SK-N-SH treated with all-trans-retinoic acid at 6 μM for 48 hours (cell line): ENCODE results near the gene IL10RA.

Experiments used
- ARNTL ChIP-seq: fragments of 450-650 bp; formaldehyde crosslinking; IDR thresholded peaks from 2 replicates; pipeline ENCODE4 v1.5.0; 2020; ENCODE audit warnings: low read depth, mild to moderate bottlenecking, moderate library complexity, borderline replicate concordance
- BACH2 ChIP-seq: fragments of 250-450 bp; sonication (Bioruptor Pico); IDR thresholded peaks from 2 replicates; pipeline ENCODE4 v1.9.0; 2021; ENCODE audit warnings: mild to moderate bottlenecking, borderline replicate concordance
- CSDC2 ChIP-seq: fragments of 250-450 bp; sonication (Bioruptor Pico); IDR thresholded peaks from 2 replicates; pipeline ENCODE4 v1.5.0; 2020; ENCODE audit warnings: mild to moderate bottlenecking, moderate library complexity
- OSR1 ChIP-seq: fragments of 250-450 bp; sonication (Bioruptor Pico); IDR thresholded peaks from 2 replicates; pipeline ENCODE4 v1.8.0; 2022; ENCODE audit warnings: moderate library complexity, mild to moderate bottlenecking, inconsistent platforms
- RARB ChIP-seq: fragments of 250-450 bp; sonication (Bioruptor Pico); IDR thresholded peaks from 2 replicates; pipeline ENCODE4 v1.8.0; 2021; ENCODE audit warnings: mild to moderate bottlenecking, moderate library complexity
- TSHZ2 ChIP-seq: fragments of 250-450 bp; sonication (Bioruptor Pico); IDR thresholded peaks from 2 replicates; pipeline ENCODE4 v1.5.0; 2020; ENCODE audit warnings: mild to moderate bottlenecking, moderate library complexity
- ZFP30 ChIP-seq: fragments of 450-650 bp; formaldehyde crosslinking; IDR thresholded peaks from 2 replicates; pipeline ENCODE4 v1.5.0; 2022; ENCODE audit warnings: mild to moderate bottlenecking, moderate library complexity
- ZNF565 ChIP-seq: fragments of 450-650 bp; formaldehyde crosslinking; conservative IDR thresholded peaks from 2 replicates; pipeline ENCODE4 v1.5.0; 2020; ENCODE audit warnings: low read depth, mild to moderate bottlenecking, moderate library complexity
- ZNF70 ChIP-seq: fragments of 450-650 bp; formaldehyde crosslinking; IDR thresholded peaks from 2 replicates; pipeline ENCODE4 v1.5.0; 2020; ENCODE audit warnings: mild to moderate bottlenecking, moderate library complexity
- ZNF8 ChIP-seq: fragments of 450-650 bp; formaldehyde crosslinking; IDR thresholded peaks from 2 replicates; pipeline ENCODE4 v1.5.0; 2020; ENCODE audit warnings: mild to moderate bottlenecking, moderate library complexity
- TF ChIP-seq, protein P1 (sequence below): fragments of 250-450 bp; sonication (Bioruptor Pico); IDR thresholded peaks from 2 replicates; pipeline ENCODE4 v1.8.0; 2020; ENCODE audit warnings: mild to moderate bottlenecking, moderate library complexity, borderline replicate concordance
- TF ChIP-seq, protein P2 (sequence below): fragments of 250-450 bp; sonication (Bioruptor Pico); IDR thresholded peaks from 2 replicates; pipeline ENCODE4 v1.8.0; 2021; ENCODE audit warnings: low read depth, mild to moderate bottlenecking, moderate library complexity, borderline replicate concordance
- TF ChIP-seq, protein P3 (sequence below): fragments of 250-450 bp; sonication (Bioruptor Pico); IDR thresholded peaks from 2 replicates; pipeline ENCODE4 v1.5.1; 2020; ENCODE audit warnings: low read depth, mild to moderate bottlenecking, moderate library complexity

GRCh38 chr11:117973503-117973860 lies 12.7 kb upstream of the IL10RA start:
- TF ChIP-seq, protein P1, sequence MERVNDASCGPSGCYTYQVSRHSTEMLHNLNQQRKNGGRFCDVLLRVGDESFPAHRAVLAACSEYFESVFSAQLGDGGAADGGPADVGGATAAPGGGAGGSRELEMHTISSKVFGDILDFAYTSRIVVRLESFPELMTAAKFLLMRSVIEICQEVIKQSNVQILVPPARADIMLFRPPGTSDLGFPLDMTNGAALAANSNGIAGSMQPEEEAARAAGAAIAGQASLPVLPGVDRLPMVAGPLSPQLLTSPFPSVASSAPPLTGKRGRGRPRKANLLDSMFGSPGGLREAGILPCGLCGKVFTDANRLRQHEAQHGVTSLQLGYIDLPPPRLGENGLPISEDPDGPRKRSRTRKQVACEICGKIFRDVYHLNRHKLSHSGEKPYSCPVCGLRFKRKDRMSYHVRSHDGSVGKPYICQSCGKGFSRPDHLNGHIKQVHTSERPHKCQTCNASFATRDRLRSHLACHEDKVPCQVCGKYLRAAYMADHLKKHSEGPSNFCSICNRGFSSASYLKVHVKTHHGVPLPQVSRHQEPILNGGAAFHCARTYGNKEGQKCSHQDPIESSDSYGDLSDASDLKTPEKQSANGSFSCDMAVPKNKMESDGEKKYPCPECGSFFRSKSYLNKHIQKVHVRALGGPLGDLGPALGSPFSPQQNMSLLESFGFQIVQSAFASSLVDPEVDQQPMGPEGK (CRISPR knock-in tag), result no peak
- TF ChIP-seq ZFP30 (CRISPR knock-in tag), result no peak
- no peak for TF ChIP-seq ZNF70 (CRISPR knock-in tag)
- no peak for TF ChIP-seq ARNTL (CRISPR knock-in tag)
- TF ChIP-seq BACH2, result no peak
- TF ChIP-seq, protein P2, sequence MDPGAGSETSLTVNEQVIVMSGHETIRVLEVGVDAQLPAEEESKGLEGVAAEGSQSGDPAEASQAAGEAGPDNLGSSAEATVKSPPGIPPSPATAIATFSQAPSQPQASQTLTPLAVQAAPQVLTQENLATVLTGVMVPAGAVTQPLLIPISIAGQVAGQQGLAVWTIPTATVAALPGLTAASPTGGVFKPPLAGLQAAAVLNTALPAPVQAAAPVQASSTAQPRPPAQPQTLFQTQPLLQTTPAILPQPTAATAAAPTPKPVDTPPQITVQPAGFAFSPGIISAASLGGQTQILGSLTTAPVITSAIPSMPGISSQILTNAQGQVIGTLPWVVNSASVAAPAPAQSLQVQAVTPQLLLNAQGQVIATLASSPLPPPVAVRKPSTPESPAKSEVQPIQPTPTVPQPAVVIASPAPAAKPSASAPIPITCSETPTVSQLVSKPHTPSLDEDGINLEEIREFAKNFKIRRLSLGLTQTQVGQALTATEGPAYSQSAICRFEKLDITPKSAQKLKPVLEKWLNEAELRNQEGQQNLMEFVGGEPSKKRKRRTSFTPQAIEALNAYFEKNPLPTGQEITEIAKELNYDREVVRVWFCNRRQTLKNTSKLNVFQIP, result no peak
- no peak for TF ChIP-seq OSR1 (CRISPR knock-in tag)
- TF ChIP-seq, protein P3, sequence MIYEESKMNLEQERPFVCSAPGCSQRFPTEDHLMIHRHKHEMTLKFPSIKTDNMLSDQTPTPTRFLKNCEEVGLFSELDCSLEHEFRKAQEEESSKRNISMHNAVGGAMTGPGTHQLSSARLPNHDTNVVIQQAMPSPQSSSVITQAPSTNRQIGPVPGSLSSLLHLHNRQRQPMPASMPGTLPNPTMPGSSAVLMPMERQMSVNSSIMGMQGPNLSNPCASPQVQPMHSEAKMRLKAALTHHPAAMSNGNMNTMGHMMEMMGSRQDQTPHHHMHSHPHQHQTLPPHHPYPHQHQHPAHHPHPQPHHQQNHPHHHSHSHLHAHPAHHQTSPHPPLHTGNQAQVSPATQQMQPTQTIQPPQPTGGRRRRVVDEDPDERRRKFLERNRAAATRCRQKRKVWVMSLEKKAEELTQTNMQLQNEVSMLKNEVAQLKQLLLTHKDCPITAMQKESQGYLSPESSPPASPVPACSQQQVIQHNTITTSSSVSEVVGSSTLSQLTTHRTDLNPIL, result no peak
- TF ChIP-seq ZNF565 (CRISPR knock-in tag), result no peak
- no peak for TF ChIP-seq CSDC2 (CRISPR knock-in tag)
- TF ChIP-seq ZNF8 (CRISPR knock-in tag), result no peak
- no peak for TF ChIP-seq TSHZ2
- no peak for TF ChIP-seq RARB (CRISPR knock-in tag)
